A172 (cell line): ENCODE results near the gene CFI. TPM values are rescaled to one million over a fixed set of nuclear protein-coding genes. Genes with fewer than 3 reads are reported as not detected.

Experiments used
- DNase-seq: peaks from one replicate; pipeline ENCODE4 v3.0.0-alpha.2; 2015; ENCODE audit warnings: low spot score
- total RNA-seq: library from RNA; depleted of rRNA; stranded (reverse); fragments of >200 nt; shearing (Covaris generic); gene quantifications from 2 replicates; pipeline ENCODE4 v1.2.3, GENCODE V29; 2014

The CFI gene
- total RNA-seq, 1 experiment from 2014 or later = not detected

- no peak for DNase-seq
Measured at GRCh38 chr4:109730619-109731545, 70.9 kb downstream of the CFI start.

GRCh38 chr4:109729718-109730618 lies 71.8 kb downstream of the CFI start, which contains the start of gene PLA2G12A:
Gene PLA2G12A, minus strand, starts transcription at chr4:109730070. Its CDS starts 261 bp downstream, at chr4:109729809.
- peak; percentile 62 for DNase-seq

- DNase-seq = no peak
Measured at GRCh38 chr4:109729117-109729717, 72.6 kb downstream of the CFI start.

- DNase-seq = no peak
Measured at GRCh38 chr4:109728385-109728784, 73.4 kb downstream of the CFI start.

- no peak for DNase-seq
Measured at GRCh38 chr4:109723110-109723509, 78.7 kb downstream of the CFI start.

GRCh38 chr4:109722357-109722756 lies 79.4 kb downstream of the CFI start:
- no peak for DNase-seq

DNA sequence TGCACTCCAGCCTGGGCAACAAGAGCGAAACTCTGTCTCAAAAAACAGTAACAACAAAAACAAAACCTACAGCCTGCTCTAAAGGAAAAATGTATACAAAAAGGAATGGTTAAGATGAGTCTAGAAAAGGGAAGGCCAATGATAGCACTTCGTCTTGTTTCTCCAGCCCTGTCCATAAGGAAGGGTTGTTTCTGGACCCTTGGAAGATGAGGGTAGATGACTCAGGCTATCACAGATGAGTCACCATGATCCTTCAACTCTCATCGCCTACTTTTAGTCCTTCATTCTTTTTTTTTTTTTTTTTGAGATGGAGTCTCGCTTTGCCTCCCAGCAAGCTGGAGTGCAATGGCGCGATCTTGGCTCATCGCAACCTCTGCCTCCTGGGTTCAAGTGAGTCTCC lies 80.8 kb downstream of the CFI start:
- DNase-seq = peak; percentile 65

DNA sequence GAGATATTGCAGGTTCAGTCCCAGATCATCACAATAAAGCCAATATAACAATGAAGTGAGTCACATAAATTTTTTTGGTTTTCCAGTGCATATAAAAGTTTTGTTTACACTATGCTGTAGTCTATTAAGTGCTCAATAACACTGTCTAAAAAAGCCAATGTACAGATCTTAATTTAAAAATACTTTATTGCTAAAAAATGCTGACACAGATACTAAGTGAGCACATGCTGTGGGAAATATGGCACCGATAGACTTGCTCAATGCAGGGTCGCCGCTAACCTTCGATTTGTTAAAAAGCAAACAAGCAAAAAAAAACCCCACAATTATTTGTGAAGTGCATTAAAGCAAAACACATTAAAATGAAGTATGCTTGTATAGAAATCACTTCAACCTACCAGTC lies 82.2 kb downstream of the CFI start:
- no peak for DNase-seq

GRCh38 chr4:109718759-109719158 lies 83.0 kb downstream of the CFI start:
- no peak for DNase-seq

DNA sequence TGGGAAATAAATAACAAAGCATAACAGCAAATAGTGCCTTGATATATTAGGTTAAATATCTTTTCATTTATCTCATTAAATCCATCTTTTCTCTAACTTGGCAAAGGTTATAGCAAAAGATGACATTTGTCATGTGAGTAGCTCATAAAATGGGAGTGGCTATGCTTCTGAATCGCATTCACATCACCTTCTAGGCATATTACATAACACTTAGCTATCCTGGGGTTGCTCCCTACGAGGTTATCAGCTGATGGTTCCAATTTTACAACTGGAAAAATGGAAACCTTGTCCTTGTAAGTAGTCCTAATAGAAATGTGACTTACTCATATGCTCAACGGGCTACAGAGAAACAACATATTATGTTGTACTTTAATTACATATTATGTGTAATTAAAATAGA lies 88.3 kb downstream of the CFI start:
- no peak for DNase-seq

DNA sequence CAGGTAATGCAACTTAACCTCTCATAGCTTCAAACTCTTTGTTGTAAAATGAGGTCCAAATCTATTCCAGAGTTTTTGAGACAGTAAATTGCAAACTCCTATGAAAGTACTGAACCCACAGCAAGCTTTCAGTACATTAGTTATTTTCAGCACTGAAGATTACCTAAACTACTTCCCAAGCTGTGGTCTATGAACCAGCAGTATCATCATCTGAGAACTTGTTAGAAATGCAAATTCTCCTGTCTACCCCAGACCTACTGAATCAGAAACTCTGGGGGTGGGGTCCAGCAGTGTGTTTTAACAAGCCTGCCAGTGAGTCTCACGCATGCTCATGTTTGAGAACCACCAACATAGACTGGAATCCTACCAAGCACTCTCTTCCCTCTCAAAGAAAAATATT lies 92.8 kb downstream of the CFI start:
- no peak for DNase-seq

DNA sequence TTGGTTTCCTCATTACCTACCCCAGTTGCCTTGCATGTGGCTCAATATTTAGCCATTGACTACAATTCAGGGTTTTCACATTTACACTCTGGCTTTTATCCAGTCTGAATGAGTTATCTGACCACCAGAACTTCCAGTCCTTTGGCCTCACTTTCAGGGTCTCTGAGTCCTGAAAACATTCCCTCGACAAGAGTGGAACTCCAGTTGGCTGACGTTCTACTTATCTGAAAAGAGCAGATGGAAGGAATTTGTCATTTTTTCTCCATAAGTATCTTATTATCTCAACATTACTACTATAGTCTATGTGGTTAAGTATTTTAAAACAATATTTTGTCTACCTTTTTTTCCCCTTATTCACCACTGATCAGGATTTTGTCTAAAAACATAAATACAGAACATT lies 93.4 kb downstream of the CFI start:
- DNase-seq = no peak

GRCh38 chr4:109703664-109704361 lies 98.0 kb downstream of the CFI start:
- DNase-seq = no peak

DNA sequence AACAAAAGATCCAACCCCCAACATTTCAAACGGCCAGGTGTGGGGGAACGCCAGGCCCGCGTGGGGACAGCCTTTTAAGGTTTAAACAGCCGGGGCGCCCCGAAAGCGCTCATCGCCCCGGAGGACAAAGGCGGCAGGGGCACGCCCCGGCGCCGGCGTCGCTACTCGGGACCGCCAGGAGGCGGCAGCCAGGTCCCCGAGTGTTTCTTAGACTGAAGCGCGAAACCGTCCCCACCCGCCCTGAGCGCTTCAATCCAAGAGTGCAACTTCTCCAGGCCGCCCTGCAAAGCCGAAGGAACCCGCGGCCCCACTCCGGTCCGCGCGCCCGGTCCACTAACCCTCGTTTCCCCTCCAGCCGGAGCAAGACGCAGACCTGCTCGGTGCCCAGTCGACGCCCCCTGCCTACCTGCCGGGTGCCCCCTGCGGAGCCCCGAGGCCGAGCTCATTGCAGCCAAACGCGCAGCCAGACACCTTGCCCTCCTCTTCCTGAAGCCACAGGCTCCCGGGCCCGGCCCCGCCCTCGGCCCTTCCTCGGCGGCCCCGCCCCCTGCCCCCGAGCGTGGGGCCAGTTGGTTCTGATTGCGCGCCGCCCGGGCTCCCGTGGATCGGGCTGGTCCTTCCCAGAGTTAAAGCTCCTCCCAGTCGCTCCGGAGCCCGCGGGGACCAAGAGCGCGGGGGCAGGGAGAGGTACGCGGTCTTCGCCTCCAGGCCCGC lies 98.7 kb downstream of the CFI start, which contains the start of gene CASP6:
TSS of gene CASP6 (minus strand) at position 496 of the 714 bp plus-strand sequence. CDS start at position 446, 50 bp downstream.
- peak; percentile 57 for DNase-seq

DNA sequence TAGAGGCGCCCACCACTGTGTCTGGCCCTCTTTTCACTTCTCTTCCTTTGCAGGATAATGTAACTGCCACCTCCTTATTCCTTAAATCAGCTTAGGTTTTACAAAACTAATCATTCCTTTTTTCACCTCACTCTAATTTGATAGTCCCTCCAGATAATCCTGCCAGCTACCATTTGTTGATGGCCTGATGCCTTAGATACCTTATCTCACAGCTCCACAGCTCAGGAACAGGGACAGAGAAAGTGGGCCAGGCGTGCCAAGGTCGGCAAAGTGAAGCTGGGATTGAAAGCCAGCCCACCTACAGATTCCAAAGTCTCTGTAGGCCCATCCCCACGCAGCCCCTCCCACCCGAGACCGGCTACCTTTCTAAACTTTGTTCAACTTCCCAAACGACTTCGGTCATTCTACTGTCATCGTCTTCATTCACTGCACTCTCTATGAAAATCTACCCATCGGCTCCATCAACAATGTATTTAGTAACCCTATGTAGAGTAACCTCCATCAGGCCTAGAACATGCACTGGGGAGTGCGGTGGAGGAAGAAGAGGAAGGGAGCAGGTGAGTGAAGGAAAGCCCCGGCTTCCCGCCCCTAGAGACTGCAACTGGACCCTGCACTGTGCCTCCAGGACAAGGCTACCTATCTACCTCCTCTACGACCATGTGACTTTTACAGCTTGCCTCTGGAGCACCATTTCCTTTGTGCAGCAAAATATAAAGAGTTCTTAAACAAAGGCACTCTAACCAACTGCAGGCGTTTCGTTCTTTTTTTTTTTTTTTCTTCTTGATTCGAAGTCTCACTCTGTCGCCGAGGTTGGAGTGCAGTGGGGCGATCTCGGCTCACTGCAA lies 100.0 kb downstream of the CFI start:
- DNase-seq = no peak

GRCh38 chr4:109699553-109700225 lies 102.1 kb downstream of the CFI start:
- no peak for DNase-seq

DNA sequence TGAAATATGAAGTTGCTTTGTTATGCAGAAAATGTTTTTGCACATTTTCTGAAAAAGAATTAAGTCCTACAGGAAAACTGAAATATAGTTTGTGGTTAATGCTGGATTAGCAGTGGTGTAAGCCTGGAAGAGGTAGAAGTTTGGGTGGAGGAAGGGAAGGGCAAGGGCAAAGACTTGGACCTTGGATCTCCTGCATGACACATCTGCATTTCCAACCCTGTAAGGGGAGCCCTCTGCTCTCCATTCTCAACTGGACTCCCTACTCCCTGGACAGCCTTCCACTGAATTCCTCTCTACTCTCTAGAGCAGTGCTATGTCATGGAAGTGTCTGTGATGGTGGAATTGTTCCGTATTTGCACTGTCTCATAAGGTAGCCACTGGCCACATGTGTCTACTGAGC lies 103.1 kb downstream of the CFI start:
- no peak for DNase-seq

DNA sequence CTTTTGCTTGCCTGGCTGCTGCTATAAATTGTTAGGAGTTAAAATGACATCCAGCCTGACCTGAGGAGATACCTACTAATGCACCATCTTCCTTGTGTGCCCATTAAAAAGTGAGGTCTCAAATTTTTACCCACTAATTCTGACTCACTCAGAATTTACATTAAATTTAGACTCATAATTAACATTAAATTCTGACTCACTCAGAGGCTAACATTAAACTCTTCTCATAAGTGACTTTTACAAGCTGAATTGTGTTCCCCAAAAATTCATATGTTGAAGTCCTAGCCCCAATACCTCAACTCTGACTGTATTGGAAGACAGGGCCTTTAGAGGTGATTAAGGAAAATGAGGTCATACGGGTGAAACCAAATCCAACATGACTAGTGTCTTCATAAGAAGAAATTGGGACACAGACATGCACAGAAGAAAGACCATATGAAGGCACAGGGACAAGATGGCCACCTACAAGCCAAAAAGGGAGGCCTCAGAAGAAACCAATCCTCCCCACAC lies 110.3 kb downstream of the CFI start:
- no peak for DNase-seq
